ENCODE data around the gene ABCC1.

- TF ChIP-seq CTCF (IDR thresholded peaks at IDR 0.05; ENCODE audit: insufficient read depth, low read length, poor library complexity, severe bottlenecking) (no peak), EZH2phosphoT487 (conservative IDR thresholded peaks at IDR 0.05; ENCODE audit: low read length) (no peak)
Measured at GRCh38 chr16:16140537-16140936, 191.1 kb downstream of the ABCC1 start.

Data from SU-DHL-6 (cell line).